Hepatic stellate cell (primary cell): ENCODE measurements around the gene CALR.
A peak's percentile ranks its signal among the peaks of the same experiment; 100 is the strongest.
"Not testable (repeated sequence)": the region's sequence is repeated elsewhere in the genome, so short reads cannot be mapped to it uniquely, and the experiment has no call there.

Experiments used
- DNase-seq: peaks from one replicate; pipeline ENCODE4 v3.0.0; 2011; ENCODE audit warnings: low spot score

Gene CALR

DNA sequence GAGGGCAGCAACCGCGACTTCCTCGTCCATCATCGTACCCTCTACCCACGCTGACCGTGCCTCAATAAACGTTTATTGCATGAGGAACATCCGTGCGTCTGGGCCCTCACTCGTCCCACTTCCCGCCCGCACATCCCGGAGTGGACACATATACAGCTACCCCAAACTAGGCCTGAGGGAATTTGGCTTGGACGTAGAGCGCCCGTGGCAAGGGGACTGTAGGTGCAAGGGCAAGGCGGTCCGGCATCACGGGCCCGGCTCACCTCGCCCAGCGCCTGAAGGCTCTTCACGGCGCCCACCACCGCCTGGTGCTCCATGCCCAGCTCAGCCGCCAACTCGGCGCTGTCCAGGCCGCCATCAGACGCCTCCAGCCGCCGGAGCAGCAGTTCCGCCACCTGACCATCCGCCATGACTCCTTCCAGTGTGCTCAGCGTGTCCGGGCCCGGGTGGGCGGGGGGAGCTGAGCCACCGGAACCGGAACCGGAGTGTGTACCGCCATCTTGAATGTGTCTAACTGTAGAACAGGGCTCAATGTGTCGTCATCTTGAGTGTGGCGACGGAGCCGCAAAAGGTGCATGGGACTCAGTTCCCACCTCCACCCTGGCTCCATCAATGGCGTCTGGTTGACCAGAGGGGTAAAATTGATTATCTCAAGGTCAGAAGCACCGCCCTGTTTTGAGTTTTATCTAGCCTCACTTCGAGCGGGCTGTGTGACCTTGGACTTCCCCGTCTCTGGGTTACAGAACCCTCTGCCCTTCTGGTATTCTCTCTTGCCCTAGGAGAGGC lies 4.9 kb upstream of the CALR start, which contains the start of gene FARSA:
Gene FARSA, minus strand, starts transcription at position 425 of the 786 bp plus-strand sequence. Its CDS starts 15 bp downstream, at position 410.
- peak; percentile 94 for DNase-seq

DNA sequence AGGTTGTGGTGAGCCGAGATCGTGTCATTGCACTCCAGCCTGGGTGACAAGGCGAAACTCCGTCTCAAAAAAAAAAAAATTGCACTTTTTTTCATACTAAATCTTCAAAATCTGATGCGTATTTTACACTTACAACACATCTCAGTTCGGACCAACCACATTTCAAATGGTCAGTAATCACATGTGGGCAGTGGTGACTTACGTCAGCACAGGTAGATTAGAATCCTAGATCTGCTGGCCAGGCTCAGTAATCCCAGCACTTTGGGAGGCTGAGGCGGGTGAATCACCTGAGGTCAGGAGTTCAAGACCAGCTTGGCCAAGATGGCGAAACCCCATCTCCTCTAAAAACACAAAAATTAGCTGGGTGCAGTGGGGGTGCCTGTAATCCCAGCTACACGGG lies 3.3 kb upstream of the CALR start:
- no peak for DNase-seq

DNA sequence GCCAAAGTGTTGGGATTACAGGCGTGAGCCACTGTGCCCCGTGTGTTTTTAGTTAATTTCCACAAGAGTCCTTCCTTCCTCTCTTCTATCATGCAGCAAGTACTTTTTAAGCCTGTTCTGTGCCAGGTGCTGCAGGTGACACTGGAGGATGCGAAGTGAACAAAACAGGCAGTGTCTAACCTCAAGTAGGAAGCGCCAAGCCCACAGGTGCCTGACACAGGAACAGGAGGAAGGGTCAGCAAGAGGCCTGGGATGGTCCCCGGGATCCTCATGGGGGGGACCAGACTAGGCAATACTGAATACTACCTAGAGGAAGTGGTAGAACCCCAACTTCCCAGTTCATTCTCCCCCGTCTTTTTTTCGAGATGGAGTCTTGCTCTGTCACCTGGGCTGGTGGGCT lies 1.8 kb upstream of the CALR start:
- DNase-seq: no peak

DNA sequence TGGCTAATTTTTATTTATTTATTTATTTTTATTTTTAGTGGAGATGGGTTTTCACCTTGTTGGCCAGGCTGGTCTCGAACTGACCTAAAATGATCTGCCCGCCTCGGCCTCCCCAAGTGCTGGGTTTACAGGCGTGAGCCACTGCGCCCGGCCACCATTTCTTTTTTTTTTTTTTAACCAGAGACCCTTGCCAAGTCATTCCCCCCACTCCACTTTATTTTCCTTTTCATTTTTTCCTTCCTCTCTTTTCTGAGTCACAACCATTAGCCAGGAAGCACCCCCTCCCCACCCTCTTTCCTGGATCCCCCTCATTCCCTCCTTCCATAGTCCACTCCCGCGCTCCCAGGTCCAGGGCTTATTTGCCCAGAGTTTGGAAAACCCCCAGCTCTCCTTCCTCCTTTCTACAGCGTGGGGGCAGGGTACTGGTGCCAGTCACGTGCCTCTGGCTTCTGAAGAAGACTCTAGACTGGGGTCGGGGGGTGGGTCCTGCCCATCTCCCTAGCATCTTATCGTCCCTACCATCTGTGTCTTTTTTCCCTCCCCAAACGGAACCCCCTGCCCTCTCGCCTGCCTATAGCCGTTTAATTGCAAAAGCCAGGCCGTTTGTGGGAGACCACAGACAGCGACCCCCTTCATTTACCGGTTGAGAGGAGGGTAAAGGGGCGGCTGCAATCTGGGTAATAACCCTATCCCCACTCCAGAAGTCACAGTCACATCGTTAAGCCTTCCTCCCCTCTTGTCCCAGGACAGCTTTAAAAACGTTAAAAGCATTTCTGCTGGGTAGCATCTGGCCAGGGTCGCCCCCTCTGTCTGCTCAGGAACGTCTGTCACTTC lies 1.1 kb upstream of the CALR start:
- no peak for DNase-seq

GRCh38 chr19:12938779-12939601 lies 581 bp downstream of the CALR start:
- peak; percentile 56 for DNase-seq

DNA sequence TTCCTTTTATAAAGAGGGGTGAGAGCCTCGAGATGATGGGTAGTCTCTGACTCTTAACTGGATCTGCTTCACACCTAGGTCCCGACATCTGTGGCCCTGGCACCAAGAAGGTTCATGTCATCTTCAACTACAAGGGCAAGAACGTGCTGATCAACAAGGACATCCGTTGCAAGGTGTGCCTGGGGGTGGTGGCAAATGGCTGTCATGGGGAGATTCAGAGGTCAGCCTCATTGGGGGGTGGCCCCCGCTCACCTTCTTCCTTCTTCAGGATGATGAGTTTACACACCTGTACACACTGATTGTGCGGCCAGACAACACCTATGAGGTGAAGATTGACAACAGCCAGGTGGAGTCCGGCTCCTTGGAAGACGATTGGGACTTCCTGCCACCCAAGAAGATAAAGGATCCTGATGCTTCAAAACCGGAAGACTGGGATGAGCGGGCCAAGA lies 1.6 kb downstream of the CALR start:
- no peak for DNase-seq

DNA sequence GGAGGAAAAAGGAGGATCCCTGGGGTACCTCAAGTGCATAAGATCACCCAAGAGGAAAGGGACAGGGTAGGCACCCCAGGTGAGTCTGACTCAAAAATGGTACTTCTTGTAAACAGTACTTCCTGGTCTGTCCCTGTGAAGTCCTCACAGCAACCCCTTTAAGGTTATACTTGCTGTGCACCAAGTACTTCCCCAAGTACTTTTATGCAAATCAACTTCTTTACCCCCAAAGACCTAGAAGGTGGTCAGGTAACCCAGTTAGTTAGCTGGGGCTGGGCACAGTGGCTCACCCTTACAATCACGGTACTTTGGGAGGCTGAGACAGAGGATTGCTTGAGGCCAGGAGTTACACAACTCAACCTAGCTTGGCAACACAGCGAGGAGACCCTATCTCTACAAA lies 2.5 kb downstream of the CALR start:
- DNase-seq: no peak

- DNase-seq: no peak
Observed at GRCh38 chr19:12943437-12944044, 5.1 kb downstream of the CALR start.

GRCh38 chr19:12944104-12944674 lies 5.8 kb downstream of the CALR start:
- DNase-seq: no peak

DNA sequence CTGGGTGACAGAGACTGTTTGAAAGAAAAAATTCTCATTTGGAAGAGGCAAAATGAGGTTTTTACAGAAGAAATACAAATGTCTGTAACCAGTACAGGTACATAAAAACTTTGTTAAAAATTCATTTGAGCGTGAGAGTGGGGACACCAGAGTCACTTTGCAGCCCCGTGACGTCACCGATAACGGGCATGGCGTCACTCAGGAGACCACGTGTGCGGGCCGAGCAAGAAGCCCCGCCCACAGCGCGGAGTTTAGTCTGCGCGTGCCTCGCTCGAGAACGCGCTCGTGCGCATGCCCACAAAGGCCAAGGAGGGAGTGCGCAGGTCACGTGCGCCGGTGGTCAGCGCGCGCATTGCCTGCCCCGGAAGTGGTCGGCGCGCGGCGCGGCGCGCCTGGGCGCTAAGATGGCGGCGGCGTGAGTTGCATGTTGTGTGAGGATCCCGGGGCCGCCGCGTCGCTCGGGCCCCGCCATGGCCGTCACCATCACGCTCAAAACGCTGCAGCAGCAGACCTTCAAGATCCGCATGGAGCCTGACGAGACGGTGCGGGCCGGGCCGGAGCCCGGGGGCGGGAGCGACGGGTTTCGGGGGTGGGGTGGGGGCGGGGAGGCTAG lies 7.2 kb downstream of the CALR start, which contains the start of gene RAD23A:
Gene RAD23A, plus strand, starts transcription at position 384 of the 613 bp plus-strand sequence. Its CDS starts 87 bp downstream, at position 471.
- peak; percentile 95 for DNase-seq

DNA sequence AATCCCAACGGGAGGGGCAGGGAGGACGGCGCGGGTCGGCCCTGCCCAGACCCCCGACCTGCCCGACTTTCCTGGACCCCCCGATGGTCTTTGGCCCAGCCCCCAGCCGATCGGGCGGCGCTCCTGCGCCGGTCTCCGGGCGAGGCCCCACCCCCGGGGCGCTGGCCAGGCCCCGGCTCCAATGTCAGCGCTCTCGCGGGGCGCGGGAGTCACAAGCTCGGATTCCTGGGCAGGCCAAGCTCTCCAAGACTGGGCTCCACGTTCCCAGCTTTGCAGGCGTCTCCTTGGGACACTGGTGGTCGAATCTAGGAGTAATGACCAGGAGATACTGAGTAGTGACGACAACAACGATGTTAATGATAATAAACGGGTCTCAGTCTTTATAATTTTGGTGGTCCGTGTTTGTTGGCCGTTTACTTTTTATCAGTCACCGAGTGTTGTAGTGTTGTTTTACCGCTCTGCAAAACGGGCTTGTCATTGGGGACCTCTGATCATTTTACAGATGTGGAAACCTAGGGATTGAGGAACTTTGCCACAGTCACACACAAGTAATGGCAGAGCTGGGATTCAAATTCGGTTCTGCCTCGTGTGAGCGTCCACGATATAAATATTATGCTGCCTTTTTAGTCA lies 7.8 kb downstream of the CALR start:
- DNase-seq: peak; percentile 82

DNA sequence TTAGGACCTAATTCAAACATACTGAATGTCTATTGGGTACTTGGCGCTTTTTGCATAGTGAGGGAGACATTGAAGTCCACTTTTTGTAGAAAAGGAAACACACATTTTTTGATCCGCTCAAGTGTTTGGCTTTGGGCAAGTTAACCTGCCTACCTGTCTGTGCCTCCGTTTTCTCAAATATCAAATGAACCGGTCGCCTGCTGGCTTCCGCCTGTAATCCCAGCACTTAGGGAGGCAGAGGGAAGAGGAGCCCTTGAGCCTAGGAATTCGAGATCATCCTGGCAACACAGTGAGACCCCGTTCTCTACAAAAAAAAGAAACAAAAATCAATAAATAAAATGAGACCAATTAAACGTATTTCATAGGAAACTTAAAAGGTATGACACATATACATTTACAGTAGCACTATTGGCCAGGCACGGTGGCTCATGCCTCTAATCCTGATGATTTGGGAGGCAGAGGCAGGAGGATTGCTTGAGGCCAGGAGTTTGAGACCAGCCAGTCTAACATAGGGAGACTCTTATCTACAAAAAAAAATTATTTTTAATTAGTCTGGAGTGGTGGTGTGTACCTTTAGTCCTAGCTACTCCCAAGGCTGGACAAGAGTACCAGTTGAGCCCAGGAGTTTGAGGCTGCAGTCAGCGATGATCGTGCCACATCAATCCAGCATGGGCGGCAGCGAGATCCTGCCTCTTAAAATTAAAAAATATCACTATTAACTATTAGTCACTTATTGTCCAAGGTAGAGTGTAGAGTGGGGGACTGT lies 8.5 kb downstream of the CALR start:
- DNase-seq: no peak

DNA sequence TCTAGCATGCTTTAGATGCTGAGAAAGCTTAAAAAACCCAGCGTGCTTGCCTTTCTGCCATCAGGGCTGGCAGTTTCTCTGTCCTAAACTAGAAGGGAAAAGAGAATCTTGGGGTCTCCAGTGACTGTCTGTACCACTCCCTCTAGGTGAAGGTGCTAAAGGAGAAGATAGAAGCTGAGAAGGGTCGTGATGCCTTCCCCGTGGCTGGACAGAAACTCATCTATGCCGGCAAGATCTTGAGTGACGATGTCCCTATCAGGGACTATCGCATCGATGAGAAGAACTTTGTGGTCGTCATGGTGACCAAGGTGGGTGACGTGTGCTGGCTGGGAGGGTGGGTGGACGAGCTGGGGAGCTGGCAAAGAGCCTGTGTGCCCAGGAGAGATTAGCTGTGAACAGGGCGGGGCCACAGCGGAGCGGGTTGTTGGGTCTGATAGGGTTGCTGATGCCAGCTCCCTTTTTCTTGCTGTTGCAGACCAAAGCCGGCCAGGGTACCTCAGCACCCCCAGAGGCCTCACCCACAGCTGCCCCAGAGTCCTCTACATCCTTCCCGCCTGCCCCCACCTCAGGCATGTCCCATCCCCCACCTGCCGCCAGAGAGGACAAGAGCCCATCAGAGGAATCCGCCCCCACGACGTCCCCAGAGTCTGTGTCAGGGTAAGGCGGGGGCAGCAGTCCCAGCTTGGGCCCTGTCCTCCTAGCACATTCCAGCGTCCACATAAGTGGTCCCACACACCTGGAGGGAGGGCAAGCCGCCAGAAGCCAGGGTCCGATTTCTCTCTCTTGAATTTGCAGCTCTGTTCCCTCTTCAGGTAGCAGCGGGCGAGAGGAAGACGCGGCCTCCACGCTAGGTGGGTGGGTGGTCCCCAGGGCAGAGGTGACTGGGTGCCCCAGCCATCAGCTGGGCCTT lies 9.5 kb downstream of the CALR start:
- no peak for DNase-seq

DNA sequence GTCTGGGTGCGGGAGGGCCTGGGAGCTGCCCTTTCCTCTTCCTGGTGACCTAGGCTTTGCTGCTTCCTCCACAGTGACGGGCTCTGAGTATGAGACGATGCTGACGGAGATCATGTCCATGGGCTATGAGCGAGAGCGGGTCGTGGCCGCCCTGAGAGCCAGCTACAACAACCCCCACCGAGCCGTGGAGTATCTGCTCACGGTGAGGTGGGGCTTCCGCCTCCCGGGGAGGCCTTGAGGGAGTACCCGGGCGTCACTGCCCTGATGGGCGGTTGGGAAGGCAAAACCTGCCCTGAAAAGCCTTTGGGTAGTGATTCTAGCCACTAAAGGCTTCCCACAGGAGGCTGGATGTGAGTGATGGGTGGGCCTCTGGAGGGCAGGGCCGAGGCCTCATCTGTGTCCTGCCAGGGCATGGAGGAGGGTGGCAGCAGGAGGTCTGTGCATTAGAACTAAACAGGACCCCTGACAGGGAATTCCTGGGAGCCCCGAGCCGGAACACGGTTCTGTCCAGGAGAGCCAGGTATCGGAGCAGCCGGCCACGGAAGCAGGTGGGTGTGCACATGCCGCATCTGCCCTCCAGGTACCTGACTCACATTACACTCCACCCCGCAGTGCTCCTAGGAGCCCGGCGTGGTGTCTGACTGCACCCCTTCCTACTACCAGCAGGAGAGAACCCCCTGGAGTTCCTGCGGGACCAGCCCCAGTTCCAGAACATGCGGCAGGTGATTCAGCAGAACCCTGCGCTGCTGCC lies 10.4 kb downstream of the CALR start:
- no peak for DNase-seq

- DNase-seq: no peak
Observed at GRCh38 chr19:12949363-12950283, 11.2 kb downstream of the CALR start.

DNA sequence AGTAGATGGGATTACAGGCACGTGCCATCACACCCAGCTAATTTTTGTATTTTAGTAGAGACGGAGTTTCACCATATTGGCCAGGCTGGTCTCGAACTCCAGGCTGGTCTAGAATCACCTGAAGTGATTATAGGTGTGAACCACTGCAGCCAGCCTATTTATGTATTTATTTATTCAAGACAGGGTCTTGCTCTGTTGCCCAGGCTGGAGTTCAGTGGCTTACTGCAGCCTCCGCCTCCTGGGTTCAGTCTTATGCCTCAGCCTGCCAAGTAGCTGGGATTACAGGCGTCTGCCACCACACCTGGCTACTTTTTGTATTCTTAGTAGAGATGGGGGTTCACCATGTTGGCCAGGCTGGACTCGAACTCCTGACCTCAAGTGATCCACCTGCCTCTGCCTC lies 13.6 kb downstream of the CALR start:
- DNase-seq: not testable (repeated sequence)
